Measurements from ENCODE around the gene TUBA8.
"Not testable (repeated sequence)": the region's sequence is repeated elsewhere in the genome, so short reads cannot be mapped to it uniquely, and the experiment has no call there.

The TUBA8 gene

DNA sequence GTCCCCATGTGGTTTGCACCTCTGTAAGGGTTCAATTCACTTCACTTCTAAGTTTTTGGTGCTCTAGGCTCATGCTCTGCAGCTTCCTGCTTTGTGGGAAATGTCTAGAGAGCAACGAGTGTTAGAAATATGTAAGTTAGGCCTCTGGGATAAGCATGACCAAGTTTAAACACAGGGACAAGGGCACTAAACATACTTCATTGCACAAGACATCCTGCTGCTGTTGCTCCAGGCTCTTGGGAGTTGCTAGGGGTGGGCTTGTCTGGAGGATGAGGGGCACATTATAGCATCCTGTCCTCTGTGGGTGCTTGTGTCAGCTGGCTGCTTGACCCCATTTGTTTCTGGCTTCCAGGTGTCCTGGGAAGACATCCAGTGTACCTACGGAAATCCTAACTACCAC is 62.8 kb downstream of the TUBA8 start:
- DNase-seq (ENCODE audit: low spot score) = not testable (repeated sequence)

All from NAMALWA (cell line).